GM12891 (cell line): Measurements from ENCODE around the gene UBE2U.

Source experiments
- PAX5 ChIP-seq: IDR thresholded peaks from 2 replicates; pipeline ENCODE4 v1.6.1; 2011; ENCODE audit warnings: low read length, moderate library complexity, mild to moderate bottlenecking; ENCODE audit not compliant: insufficient read depth, severe bottlenecking
- POLR2A ChIP-seq: IDR thresholded peaks from 2 replicates; pipeline ENCODE4 v1.6.1; 2011; ENCODE audit warnings: low read depth, low read length, control low read depth
- POLR2AphosphoS5 ChIP-seq: IDR thresholded peaks from 2 replicates; pipeline ENCODE4 v1.6.1; 2011; ENCODE audit warnings: low read depth, low read length, control low read depth
- POU2F2 ChIP-seq: IDR thresholded peaks from 2 replicates; pipeline ENCODE4 v1.6.1; 2011; ENCODE audit warnings: low read depth, mild to moderate bottlenecking, control low read depth, low read length, moderate library complexity
- SPI1 ChIP-seq: IDR thresholded peaks from 2 replicates; pipeline ENCODE4 v1.6.1; 2011; ENCODE audit warnings: low read depth, low read length, control low read depth
- TAF1 ChIP-seq: IDR thresholded peaks from 2 replicates; pipeline ENCODE4 v1.6.1; 2011; ENCODE audit warnings: low read depth, low read length, control low read depth

GRCh38 chr1:64268653-64269557 is 65.5 kb downstream of the UBE2U start:
- TF ChIP-seq POLR2A (no peak), POLR2AphosphoS5 (no peak), SPI1 (no peak), TAF1 (no peak), POU2F2 (no peak), PAX5 (no peak)
